ENCODE measurements around the gene TNFRSF4. TPM values are rescaled to one million over a fixed set of nuclear protein-coding genes. Genes with fewer than 3 reads are reported as not detected.

TNFRSF4 gene
- total and polyA plus RNA-seq, 9 of the 15 experiments (the other 6 are each of a cell fraction or from before 2014, with no cell fraction given), result 0.07 to 0.44 (median 0.19) TPM; not detected in 5

DNA sequence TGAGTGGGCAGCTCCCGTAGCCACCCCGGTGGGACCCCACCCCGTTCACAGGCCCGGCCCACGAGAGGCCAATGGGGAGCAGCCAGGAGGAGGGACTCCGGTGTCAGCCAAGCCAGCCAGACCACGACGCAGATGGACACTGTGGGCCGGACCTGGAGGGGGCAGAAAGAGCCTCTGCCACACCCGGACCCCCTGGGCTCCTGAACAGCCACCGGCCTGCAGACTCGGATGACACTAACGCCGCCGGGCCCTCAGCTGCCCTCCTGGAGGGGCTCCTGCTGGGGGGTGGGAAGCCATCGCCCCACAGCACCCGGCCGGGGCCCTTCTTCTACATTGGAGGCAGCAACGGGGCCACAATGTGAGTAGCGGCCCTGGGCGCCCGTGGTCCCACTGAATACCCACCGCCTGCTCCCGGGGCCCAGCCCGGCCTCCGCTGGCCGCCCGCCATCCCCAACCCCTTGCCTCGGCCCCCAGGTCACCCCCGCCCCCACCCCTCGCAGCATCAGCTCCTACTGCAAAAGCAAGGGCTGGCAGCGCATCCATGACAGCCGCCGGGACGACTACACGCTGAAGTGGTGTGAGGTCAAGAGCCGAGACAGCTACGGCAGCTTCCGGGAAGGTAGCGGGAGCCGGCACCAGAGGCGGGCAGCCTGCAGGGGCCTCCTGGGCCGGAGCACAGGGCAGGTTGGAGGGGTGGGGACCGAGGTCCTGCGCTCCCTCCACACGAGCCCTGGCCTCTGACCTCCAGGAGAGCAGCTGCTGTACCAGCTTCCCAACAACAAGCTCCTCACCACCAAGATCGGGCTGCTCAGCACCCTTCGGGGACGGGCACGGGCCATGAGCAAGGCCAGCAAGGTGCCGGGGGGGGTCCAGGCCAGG lies 33.7 kb downstream of the TNFRSF4 start:
- peaks cover 30 to 55% of the 10 kb centered on the region in 2 experiments for H3K27me3 ChIP-seq (ENCODE audit: control insufficient read depth in 2 of 2, insufficient read depth in 2 of 2, low read length in 2 of 2)
- H3K4me1 ChIP-seq (replicated peaks in 1 of 2; ENCODE audit: control insufficient read depth in 2 of 2, insufficient read depth in 2 of 2, low read length in 2 of 2), result peaks cover 3 to 78% of the 10 kb centered on the region in 2 experiments
- ATAC-seq (peak; percentile 35), DNase-seq (ENCODE audit: extremely low read depth in 1 of 4, low spot score in 3 of 4) (peak in 1 of 4 experiments; percentile 54), FAIRE-seq (no peak)
- TF ChIP-seq, protein P1, sequence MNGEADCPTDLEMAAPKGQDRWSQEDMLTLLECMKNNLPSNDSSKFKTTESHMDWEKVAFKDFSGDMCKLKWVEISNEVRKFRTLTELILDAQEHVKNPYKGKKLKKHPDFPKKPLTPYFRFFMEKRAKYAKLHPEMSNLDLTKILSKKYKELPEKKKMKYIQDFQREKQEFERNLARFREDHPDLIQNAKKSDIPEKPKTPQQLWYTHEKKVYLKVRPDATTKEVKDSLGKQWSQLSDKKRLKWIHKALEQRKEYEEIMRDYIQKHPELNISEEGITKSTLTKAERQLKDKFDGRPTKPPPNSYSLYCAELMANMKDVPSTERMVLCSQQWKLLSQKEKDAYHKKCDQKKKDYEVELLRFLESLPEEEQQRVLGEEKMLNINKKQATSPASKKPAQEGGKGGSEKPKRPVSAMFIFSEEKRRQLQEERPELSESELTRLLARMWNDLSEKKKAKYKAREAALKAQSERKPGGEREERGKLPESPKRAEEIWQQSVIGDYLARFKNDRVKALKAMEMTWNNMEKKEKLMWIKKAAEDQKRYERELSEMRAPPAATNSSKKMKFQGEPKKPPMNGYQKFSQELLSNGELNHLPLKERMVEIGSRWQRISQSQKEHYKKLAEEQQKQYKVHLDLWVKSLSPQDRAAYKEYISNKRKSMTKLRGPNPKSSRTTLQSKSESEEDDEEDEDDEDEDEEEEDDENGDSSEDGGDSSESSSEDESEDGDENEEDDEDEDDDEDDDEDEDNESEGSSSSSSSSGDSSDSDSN (IDR thresholded peaks at IDR 0.05; ENCODE audit: borderline replicate concordance in 1 of 2, low read depth in 2 of 2, low read length in 2 of 2), result 0 out of 4 replicates have a peak, but pooled peaks of 1 of the 2 experiments have one; percentile 50
- TF ChIP-seq ZC3H4 (CRISPR knock-in tag; IDR thresholded peaks at IDR 0.05; ENCODE audit: borderline replicate concordance), result no peak
- BruUV-seq (replicated peaks), result no TSS peak
- no peak overlapping the region for H3K27ac ChIP-seq (ENCODE audit: extremely low read depth, low read depth, low read length)
- H3K79me2 ChIP-seq (ENCODE audit: control insufficient read depth, insufficient read depth, low read length), result no peaks in the 10 kb centered on the region
- no peaks in the 10 kb centered on the region for H3K36me3 ChIP-seq (ENCODE audit: control insufficient read depth, insufficient read depth, low read length)
- CTCF ChIA-PET (ENCODE audit: low intra/inter-chr PET ratio), result no interaction called here
- POLR2A ChIA-PET, result interaction anchor here (0.6 to 0.8 kb wide), 2 partner anchors 11 to 18 kb away, joined by 3 read pairs; no protein-coding TSS in a partner anchor
- 10% methylated on average over 37 of the region's 51 CpGs for WGBS (ENCODE audit: insufficient coverage, low coverage, missing lambda C conversion rate)
- H3K9me3 ChIP-seq (replicated peaks; ENCODE audit: control insufficient read depth, insufficient read depth, low read depth, low read length), result 0 out of 2 replicates have a peak, but pooled peaks cover 1% of the 10 kb centered on the region
- in situ Hi-C loops (cut with MboI) (no loop called here), intact Hi-C loops (cut with micrococcal nuclease) (no loop called here)
- no peak overlapping the region for H3K4me2 ChIP-seq (ENCODE audit: insufficient read depth, low read length)
- no peaks in the 10 kb centered on the region; the same call in 1 of the 2 replicates for H4K20me1 ChIP-seq (replicated peaks; ENCODE audit: control insufficient read depth, insufficient read depth, low read length)
- H3K4me3 ChIP-seq, result no peak overlapping the region
- H2AFZ ChIP-seq (ENCODE audit: low read depth, low read length), result 0 out of 2 replicates have a peak overlapping the region, but pooled peaks have one; percentile 16
- no peaks in the 10 kb centered on the region for H3K9me1 ChIP-seq (ENCODE audit: control insufficient read depth, insufficient read depth, low read length)
- peak overlapping the region in 1 of 2 experiments; percentile 58; a peak in 1 of 4 replicates for H3K9ac ChIP-seq (ENCODE audit: insufficient read depth in 1 of 2, low read depth in 2 of 2, low read length in 2 of 2)

Measured in K562 (cell line).